ENCODE measurements around the gene SNRK. TPM values are rescaled to one million over a fixed set of nuclear protein-coding genes. Genes with fewer than 3 reads are reported as not detected.
A peak's percentile ranks its signal among the peaks of the same experiment; 100 is the strongest.

Gene SNRK, protein sequence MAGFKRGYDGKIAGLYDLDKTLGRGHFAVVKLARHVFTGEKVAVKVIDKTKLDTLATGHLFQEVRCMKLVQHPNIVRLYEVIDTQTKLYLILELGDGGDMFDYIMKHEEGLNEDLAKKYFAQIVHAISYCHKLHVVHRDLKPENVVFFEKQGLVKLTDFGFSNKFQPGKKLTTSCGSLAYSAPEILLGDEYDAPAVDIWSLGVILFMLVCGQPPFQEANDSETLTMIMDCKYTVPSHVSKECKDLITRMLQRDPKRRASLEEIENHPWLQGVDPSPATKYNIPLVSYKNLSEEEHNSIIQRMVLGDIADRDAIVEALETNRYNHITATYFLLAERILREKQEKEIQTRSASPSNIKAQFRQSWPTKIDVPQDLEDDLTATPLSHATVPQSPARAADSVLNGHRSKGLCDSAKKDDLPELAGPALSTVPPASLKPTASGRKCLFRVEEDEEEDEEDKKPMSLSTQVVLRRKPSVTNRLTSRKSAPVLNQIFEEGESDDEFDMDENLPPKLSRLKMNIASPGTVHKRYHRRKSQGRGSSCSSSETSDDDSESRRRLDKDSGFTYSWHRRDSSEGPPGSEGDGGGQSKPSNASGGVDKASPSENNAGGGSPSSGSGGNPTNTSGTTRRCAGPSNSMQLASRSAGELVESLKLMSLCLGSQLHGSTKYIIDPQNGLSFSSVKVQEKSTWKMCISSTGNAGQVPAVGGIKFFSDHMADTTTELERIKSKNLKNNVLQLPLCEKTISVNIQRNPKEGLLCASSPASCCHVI
- total RNA-seq (10 to 100 TPM; 37.4 to 42.4 TPM), polyA plus RNA-seq (ENCODE audit: insufficient read depth, low read depth, low replicate concordance) (27.5 TPM)
- long read RNA-seq, donor 1, full-length matches to known transcripts, result 4 of 4 reads
- long read RNA-seq, donor 1, partial matches to known transcripts, result 0 of 4 reads
- long read RNA-seq, donor 1, other reads (novel, unspliced or antisense), result 0 of 4 reads
- long read RNA-seq, donor 2, result 0 reads

DNA sequence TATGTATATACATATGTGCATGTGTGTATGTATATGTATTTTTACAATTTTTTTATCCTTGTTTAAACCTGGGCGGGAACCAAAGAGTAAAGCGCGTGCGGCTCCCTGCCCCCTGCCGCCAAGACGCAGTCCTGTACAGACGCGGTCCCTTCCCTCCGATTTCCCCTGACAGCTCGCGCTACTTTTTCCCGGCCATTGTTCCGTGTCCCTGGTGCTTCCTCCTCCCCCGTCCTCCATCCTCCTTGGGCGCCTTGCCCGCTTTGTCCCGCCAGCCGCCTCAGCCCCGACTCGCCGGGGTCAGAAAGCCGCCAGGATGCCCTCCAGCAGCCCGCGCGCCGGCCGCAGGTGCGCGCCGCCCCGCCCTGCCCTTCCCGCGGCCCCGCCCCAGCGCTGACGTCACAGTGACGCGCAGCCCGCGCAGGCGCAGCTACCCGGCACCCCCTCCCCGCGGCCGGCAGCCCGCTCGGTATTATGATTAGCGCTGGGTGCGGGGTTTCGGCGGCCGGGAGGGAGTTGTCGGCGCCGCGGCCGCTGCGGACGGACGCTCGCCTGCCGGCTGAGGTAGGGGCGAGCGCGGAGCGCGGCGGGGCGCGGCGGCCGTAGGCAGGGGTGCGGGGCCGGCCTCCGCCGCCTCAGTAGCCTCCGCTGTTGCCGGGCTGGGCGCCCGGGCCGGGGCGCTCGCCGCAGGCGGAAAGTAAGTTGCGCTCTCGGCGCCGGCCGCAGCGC is at the start of gene SNRK:
TSS of gene SNRK (plus strand) at position 426 of the 726 bp plus-strand sequence. CDS start 16,664 bp downstream, outside the sequence.
- Histone ChIP-seq H3K27me3 (no peaks in the 10 kb centered on the region), H3K27ac (peak within 1 kb of the TSS; percentile 70 to 91), H3K36me3 (ENCODE audit: low read depth, missing control alignments) (no peaks in the 10 kb centered on the region), H3K4me1 (peaks cover 6% of the 10 kb centered on the region), H3K9me3 (no peaks in the 10 kb centered on the region), H3K4me3 (peak within 1 kb of the TSS; percentile 68 to 84)
- peak; percentile 70 for TF ChIP-seq POLR2A (IDR thresholded peaks at IDR 0.05)
- TF ChIP-seq CTCF (IDR thresholded peaks at IDR 0.05), result peak in 2 of 3 experiments; percentile 13 to 23
- WGBS, 2 donors, result 0 to 1% methylated on average over 22 to 52 of the region's 91 CpGs
- peak; percentile 91 for DNase-seq
- intact Hi-C loops (cut with DNase I; ENCODE audit: low total_unique reads), result no loop called here

DNA sequence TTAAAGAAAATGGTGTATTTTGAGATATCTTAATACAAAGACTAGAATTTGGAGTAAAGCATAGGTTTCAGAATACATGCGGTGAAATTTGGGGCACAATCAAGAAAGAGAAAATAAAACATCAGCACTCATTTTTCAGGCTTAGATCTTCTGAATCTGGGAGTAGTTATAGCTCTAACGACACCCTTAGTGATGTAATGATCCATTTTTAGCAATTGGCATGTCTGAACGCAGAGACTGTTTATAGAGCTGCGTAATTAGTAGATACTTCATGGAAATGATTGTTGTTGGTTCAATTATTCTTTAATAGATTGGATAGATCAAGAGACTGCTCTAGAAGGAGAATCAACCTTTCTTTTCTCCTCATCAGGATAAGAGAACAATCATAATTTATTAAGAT is 47.5 kb upstream of the SNRK start:
- no peaks in the 10 kb centered on the region for H3K27me3 ChIP-seq
- H3K4me1 ChIP-seq, result no peaks in the 10 kb centered on the region
- DNase-seq, result no peak
- no peak overlapping the region for H3K4me3 ChIP-seq
- no peaks in the 10 kb centered on the region for H3K9me3 ChIP-seq
- H3K36me3 ChIP-seq (ENCODE audit: low read depth, missing control alignments), result no peaks in the 10 kb centered on the region
- TF ChIP-seq POLR2A (IDR thresholded peaks at IDR 0.05) (no peak), CTCF (IDR thresholded peaks at IDR 0.05) (no peak)
- intact Hi-C loops (cut with DNase I; ENCODE audit: low total_unique reads), result no loop called here
- 65 to 75% methylated on average over 4 of the region's 4 CpGs for WGBS, 2 donors
- no peak overlapping the region for H3K27ac ChIP-seq

GRCh38 chr3:43239755-43240154 is 46.6 kb upstream of the SNRK start:
- WGBS, 2 donors, result 83 to 88% methylated on average over 3 of the region's 3 CpGs
- no peak overlapping the region for H3K27ac ChIP-seq
- no peaks in the 10 kb centered on the region for H3K9me3 ChIP-seq
- DNase-seq, result no peak
- no peaks in the 10 kb centered on the region for H3K27me3 ChIP-seq
- no peak overlapping the region for H3K4me3 ChIP-seq
- H3K4me1 ChIP-seq, result no peaks in the 10 kb centered on the region
- no peaks in the 10 kb centered on the region for H3K36me3 ChIP-seq (ENCODE audit: low read depth, missing control alignments)
- no peak for TF ChIP-seq CTCF (IDR thresholded peaks at IDR 0.05)
- TF ChIP-seq POLR2A (IDR thresholded peaks at IDR 0.05), result no peak
- intact Hi-C loops (cut with DNase I; ENCODE audit: low total_unique reads), result no loop called here

GRCh38 chr3:43243590-43244587 is 42.5 kb upstream of the SNRK start:
- Histone ChIP-seq H3K4me1 (no peaks in the 10 kb centered on the region), H3K4me3 (no peak overlapping the region), H3K36me3 (ENCODE audit: low read depth, missing control alignments) (no peaks in the 10 kb centered on the region), H3K27ac (no peak overlapping the region), H3K27me3 (no peaks in the 10 kb centered on the region), H3K9me3 (no peaks in the 10 kb centered on the region)
- intact Hi-C loops (cut with DNase I; ENCODE audit: low total_unique reads), result no loop called here
- TF ChIP-seq POLR2A (IDR thresholded peaks at IDR 0.05) (no peak), CTCF (IDR thresholded peaks at IDR 0.05) (no peak)
- 71 to 90% methylated on average over 6 of the region's 6 CpGs for WGBS, 2 donors
- DNase-seq, result no peak

All from testis (tissue), 5 donors.